Limb (tissue), 2 donors: ENCODE measurements around the gene PARD3.

Experiments used
- DNase-seq, 2 donors: peaks; one replicate each; pipeline ENCODE4 v3.0.0-alpha.2; 2016; ENCODE audit errors: extremely low spot score in 2 of 2

The PARD3 gene

GRCh38 chr10:34627331-34627730 is 187.8 kb downstream of the PARD3 start:
- DNase-seq, result no peak

DNA sequence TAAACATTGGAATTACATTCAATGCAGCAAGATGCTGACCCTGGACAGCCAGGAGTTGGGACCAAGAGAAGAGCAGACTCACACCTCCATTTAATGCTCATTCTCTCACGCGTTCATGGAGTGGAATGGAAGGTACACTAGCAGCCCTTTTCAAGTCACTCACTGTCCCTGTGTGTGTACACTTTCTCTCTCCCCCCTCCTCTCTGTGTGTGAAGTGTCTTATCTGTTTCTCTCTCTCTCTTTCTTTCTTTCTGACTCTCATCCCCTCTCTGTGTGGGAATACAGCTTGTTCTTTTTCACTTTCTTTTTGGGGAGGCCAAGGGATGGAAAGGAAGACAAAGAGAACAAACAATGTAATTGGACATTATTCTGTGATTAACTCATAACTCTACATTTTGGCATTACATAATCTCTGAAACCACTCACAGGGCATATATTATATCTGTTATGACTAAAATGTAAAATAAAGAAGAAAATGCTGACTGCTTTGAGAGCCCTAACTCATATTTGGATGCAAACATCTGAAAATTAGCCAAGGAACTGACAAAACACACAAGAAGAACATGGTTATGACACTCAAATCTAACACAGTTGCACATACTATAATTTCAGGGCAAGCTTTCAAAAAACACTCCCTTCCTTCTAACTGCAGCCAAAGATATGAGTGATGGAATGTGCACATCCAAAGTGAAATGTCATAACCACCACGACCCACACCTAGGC is 188.8 kb downstream of the PARD3 start:
- DNase-seq, result no peak

DNA sequence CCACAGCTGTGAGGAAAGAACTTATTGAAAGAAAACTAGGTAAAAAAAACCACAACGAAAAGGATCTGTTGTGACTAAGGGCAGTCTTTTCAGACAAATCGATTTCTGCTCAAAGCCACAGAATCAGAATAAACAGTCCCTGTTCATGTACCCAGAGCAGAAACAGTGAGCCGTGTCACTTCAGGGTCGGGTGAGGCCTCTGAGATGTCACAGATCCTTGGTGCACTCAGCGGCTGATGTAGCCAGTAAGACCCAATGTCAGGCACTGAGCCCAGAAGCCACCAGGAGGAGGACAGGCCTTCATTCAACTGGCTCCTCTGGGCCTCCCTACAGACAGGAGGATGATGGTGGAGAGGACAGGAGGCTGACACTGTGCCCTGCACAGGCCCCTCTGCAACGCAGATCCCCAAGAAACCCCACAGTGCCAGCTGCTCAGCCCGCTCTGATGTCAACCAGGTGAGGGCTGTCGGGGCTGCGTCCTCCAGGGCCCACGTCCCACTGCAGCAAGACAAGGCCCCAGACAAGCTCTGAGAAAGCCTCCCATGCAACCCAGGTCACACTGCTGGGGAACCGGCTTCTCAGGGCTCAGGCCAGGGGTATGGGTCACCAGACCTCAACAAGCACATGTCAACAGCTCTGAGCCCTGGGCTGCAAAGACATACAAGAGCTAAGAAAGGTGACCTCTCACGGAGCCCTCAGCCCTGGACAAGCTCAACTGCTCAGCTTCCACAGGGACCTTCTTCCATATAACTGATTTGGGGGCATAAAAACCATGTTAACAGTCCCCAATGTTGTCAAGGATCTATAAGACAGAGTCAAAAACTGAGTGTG is 190.6 kb downstream of the PARD3 start:
- no peak for DNase-seq

- DNase-seq, result no peak
These were observed 192.2 kb downstream of the PARD3 start for GRCh38 chr10:34622945-34623344.

GRCh38 chr10:34618611-34619010 is 196.5 kb downstream of the PARD3 start:
- DNase-seq, result no peak

GRCh38 chr10:34615770-34616169 is 199.3 kb downstream of the PARD3 start:
- no peak for DNase-seq

DNA sequence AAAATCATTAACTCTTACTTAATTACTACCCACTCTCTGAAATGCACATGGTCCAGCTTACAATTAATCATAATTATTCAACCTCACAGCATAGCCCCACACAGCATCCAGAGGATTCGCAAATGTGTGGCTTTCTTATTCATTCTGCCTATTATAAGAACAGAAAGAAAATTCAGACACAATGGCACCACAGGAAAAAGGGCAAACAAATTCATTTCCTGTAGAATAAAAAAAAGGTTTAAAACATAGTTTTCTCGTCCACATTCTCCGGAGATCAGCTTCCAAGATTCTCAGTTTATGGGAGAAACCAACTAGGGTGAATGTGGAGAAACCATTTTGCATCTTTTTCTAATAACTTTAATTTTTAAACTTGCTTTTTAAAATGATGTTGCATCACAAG is 201.6 kb downstream of the PARD3 start:
- DNase-seq, result no peak

DNA sequence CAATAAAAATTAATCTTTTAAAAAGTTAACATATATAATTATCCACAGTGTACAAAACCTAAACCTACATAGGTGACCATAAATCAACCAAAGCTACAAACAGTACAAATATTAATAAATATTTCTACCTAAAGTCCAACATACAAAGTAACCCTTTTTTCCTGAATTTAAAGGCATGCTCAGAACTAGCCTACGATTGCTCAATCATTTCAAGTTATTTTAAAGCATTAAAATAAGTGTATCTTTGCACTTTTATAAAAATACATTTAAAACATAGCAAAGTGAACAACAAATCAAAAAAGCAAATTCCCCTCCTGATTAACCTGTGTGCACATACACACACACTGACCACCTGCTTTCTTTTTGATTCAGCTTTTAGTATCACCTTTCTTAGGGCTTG is 202.2 kb downstream of the PARD3 start:
- DNase-seq, result no peak

DNA sequence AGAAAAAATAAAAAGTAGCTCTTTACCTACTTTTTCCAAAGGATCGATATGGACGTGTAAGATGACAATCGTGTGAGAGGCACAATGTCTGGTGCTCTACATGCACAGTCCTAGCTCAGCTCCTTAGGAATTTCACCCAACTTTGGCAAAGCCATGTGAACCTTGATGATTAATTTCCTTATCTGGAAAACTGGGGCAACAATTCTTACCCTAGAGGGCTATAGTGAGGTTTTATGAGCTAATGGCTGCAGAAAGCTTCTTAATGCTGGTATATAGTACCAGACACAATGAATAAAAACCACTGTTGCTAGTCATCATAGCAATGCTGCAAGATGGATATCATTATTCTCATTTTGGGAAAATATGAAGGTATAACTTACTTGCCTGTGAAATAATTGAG is 202.7 kb downstream of the PARD3 start:
- no peak for DNase-seq

DNA sequence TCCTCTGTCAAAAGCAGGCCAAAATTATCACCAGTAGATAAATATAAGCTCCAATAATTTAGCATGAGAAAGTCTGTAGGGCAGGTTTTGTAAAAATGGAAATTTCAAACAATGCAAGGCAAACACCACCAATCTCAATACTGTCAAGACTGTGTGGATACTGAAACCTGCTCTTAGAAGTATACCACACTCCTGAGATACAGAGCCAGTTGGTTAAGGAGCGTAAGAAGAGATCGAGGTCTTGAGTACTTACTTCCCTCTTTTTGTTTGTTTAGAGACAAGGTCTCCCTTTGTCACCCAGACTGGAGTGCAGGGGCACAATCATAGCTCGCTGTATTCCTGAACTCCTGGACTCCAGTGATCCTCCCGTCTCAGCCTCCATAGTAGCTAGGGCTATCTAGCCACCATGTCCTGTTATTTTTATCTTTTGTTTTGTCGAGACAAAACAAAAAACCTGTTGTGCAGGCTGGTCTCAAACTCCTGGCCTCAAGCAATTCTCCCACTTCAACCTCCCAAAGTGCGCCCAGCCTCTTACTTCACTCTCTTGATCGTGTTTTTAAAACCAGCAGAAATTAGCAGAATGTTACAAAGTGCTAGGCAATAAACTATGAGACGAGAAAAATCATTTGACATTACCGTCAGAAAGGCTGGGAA is 205.7 kb downstream of the PARD3 start:
- DNase-seq, result no peak

DNA sequence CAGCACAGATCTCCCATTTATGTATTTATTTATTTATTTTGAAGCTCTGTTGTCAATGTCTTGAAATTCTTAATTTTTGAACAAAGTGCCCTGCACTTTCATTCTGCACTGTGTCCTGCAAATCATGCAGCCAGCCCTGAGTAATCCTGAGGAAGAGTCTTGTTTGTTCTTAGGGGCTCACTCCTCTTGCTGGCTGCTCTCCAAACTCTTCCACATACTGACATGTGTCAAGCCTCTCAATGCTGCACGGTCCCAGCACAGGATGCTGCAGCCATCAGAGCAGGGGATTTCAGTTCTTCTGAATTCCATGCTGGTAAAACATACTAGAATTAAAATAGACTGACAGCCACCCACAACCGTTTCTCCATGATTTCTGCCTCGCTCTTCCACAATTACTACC is 207.2 kb downstream of the PARD3 start:
- no peak for DNase-seq

GRCh38 chr10:34606890-34607289 is 208.2 kb downstream of the PARD3 start:
- no peak for DNase-seq

GRCh38 chr10:34602478-34602877 is 212.6 kb downstream of the PARD3 start:
- DNase-seq, result no peak

- DNase-seq, result no peak
These were observed 213.4 kb downstream of the PARD3 start for GRCh38 chr10:34601691-34602090.

- no peak for DNase-seq
These were observed 215.9 kb downstream of the PARD3 start for GRCh38 chr10:34599026-34599795.

GRCh38 chr10:34596351-34596750 is 218.7 kb downstream of the PARD3 start:
- DNase-seq, result no peak

GRCh38 chr10:34593930-34594329 is 221.2 kb downstream of the PARD3 start:
- DNase-seq, result no peak

DNA sequence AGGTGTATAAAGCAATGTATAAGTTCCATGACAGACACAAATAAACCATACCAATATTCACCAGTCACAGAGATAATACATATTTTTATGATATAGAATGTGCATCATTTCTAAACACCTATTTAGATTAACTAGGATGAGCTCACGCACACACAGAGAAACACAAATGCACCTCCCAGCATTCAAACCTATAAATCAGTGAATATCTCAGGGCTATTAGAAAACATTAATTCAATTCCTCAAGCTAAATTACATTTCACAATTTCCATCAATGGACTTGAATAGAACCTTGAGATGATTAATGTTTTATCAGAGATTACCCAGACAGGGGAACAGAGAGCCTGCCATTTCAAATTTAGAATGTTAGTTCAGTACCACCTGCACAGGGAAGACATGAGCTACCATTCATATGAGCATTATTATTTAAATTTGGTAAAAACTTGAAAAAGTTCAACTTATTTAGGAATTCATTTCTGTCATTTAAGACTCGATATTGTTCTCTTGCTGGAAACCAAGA is 221.7 kb downstream of the PARD3 start:
- no peak for DNase-seq

DNA sequence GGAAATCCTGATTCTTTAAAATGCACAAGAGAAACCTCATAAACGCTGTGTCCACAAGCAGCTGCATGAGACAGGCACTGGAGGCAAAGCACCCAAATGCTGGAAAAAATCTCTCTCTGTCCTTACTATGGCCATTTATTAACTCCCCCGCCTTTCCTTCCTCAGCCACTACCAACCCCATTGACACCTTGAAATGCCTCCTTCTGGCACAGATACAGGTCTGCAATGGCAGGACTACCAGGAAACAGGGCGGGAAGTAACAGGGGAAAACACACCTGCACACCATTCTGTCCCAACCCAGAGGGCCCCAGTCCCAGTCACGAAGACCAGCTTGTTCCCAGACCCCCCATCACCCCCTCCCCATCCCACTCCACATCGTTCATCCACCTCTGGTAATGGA is 224.3 kb downstream of the PARD3 start:
- DNase-seq, result no peak

GRCh38 chr10:34589275-34589674 is 225.8 kb downstream of the PARD3 start:
- DNase-seq, result no peak

GRCh38 chr10:34587680-34588019 is 227.4 kb downstream of the PARD3 start:
- DNase-seq, result no peak
